Stimulated activated naive CD8-positive, alpha-beta T cell treated with anti-CD3 and anti-CD28 coated beads, Interleukin-15, amount 100 ng/mL, for 72 hours (primary cell): ENCODE results near the gene OSBPL3.
A peak's percentile ranks its signal among the peaks of the same experiment; 100 is the strongest.

Experiments used
- ATAC-seq: fragments of 150-1000 bp; cut with Tn5 transposase; 2 replicates; pipeline ENCODE4 v1.10.0; 2021; ENCODE audit warnings: mild to moderate bottlenecking, moderate library complexity
- DNase-seq, 2 donors: peaks; one replicate each; pipeline ENCODE4 v3.0.0; 2021 to 2022
- H3K27ac Mint-ChIP-seq, 2 donors: one replicate each; pipeline ENCODE4 v1.8.0; 2022; ENCODE audit warnings: mild to moderate bottlenecking in 2 of 2, mixed read lengths in 2 of 2, moderate library complexity in 2 of 2
- H3K27me3 Mint-ChIP-seq: one replicate; pipeline ENCODE4 v1.8.0; 2022; ENCODE audit warnings: mixed read lengths
- H3K4me1 Mint-ChIP-seq: one replicate; pipeline ENCODE4 v1.8.0; 2022; ENCODE audit warnings: mild to moderate bottlenecking, mixed read lengths
- H3K4me3 Mint-ChIP-seq, 2 donors: one replicate each; pipeline ENCODE4 v1.8.0; 2022; ENCODE audit warnings: mild to moderate bottlenecking in 2 of 2, mixed read lengths in 2 of 2, moderate library complexity in 1 of 2
- H3K9me3 Mint-ChIP-seq, 2 donors: one replicate each; pipeline ENCODE4 v1.8.0; 2022; ENCODE audit warnings: mixed read lengths in 2 of 2

The OSBPL3 gene

GRCh38 chr7:24834128-24834798, 145.7 kb downstream of the OSBPL3 start:
- H3K27ac Mint-ChIP-seq, result no peak overlapping the region
- no peaks in the 10 kb centered on the region for H3K9me3 Mint-ChIP-seq
- DNase-seq, result no peak
- no peak overlapping the region for H3K4me3 Mint-ChIP-seq
- ATAC-seq, result no peak
- peaks cover 61% of the 10 kb centered on the region for H3K4me1 Mint-ChIP-seq
- H3K27me3 Mint-ChIP-seq, result no peaks in the 10 kb centered on the region

- H3K4me1 Mint-ChIP-seq, result peaks cover 68% of the 10 kb centered on the region
- DNase-seq (no peak), ATAC-seq (no peak)
- no peak overlapping the region for H3K4me3 Mint-ChIP-seq
- H3K27me3 Mint-ChIP-seq, result no peaks in the 10 kb centered on the region
- no peaks in the 10 kb centered on the region for H3K9me3 Mint-ChIP-seq
- no peak overlapping the region for H3K27ac Mint-ChIP-seq
Observed at GRCh38 chr7:24833549-24833948, 146.4 kb downstream of the OSBPL3 start.

- Mint-ChIP-seq H3K4me3 (no peak overlapping the region), H3K27ac (no peak overlapping the region), H3K27me3 (no peaks in the 10 kb centered on the region), H3K4me1 (peaks cover 80% of the 10 kb centered on the region), H3K9me3 (no peaks in the 10 kb centered on the region)
- no peak for DNase-seq
- no peak for ATAC-seq
Observed at GRCh38 chr7:24831240-24831639, 148.7 kb downstream of the OSBPL3 start.

- DNase-seq (no peak), ATAC-seq (no peak)
- no peak overlapping the region for H3K4me3 Mint-ChIP-seq
- H3K4me1 Mint-ChIP-seq, result peaks cover 80% of the 10 kb centered on the region
- no peak overlapping the region for H3K27ac Mint-ChIP-seq
- H3K27me3 Mint-ChIP-seq, result no peaks in the 10 kb centered on the region
- H3K9me3 Mint-ChIP-seq, result no peaks in the 10 kb centered on the region
Observed at GRCh38 chr7:24830440-24831050, 149.4 kb downstream of the OSBPL3 start.

GRCh38 chr7:24829787-24830186, 150.2 kb downstream of the OSBPL3 start:
- peak; percentile 90 for ATAC-seq
- H3K27me3 Mint-ChIP-seq, result no peaks in the 10 kb centered on the region
- H3K27ac Mint-ChIP-seq, result no peak overlapping the region
- no peaks in the 10 kb centered on the region for H3K9me3 Mint-ChIP-seq
- peak; percentile 9 to 44 for DNase-seq
- peaks cover 85% of the 10 kb centered on the region for H3K4me1 Mint-ChIP-seq
- no peak overlapping the region for H3K4me3 Mint-ChIP-seq

GRCh38 chr7:24828891-24829661, 150.9 kb downstream of the OSBPL3 start:
- H3K4me1 Mint-ChIP-seq, result peaks cover 86% of the 10 kb centered on the region
- H3K4me3 Mint-ChIP-seq, result no peak overlapping the region
- H3K9me3 Mint-ChIP-seq, result no peaks in the 10 kb centered on the region
- DNase-seq (no peak), ATAC-seq (no peak)
- H3K27me3 Mint-ChIP-seq, result no peaks in the 10 kb centered on the region
- H3K27ac Mint-ChIP-seq, result no peak overlapping the region

- H3K27ac Mint-ChIP-seq, result no peak overlapping the region
- H3K4me3 Mint-ChIP-seq, result no peak overlapping the region
- no peak for DNase-seq
Observed at GRCh38 chr7:24827589-24827988, 152.4 kb downstream of the OSBPL3 start.

GRCh38 chr7:24827027-24827426, 153.0 kb downstream of the OSBPL3 start:
- Mint-ChIP-seq H3K4me3 (peak overlapping the region; percentile 55 to 77), H3K4me1 (peaks cover 76% of the 10 kb centered on the region), H3K27ac (peak overlapping the region in 1 of 2 donors; percentile 77), H3K27me3 (no peaks in the 10 kb centered on the region), H3K9me3 (no peaks in the 10 kb centered on the region)
- ATAC-seq (peak; percentile 78), DNase-seq (no peak)

More at GRCh38 chr7:24827589-24827988, 152.4 kb downstream of the OSBPL3 start:
- H3K4me1 Mint-ChIP-seq, result peaks cover 78% of the 10 kb centered on the region
- no peaks in the 10 kb centered on the region for H3K27me3 Mint-ChIP-seq
- ATAC-seq, result no peak
- H3K9me3 Mint-ChIP-seq, result no peaks in the 10 kb centered on the region

- Mint-ChIP-seq H3K27ac (peak overlapping the region in 1 of 2 donors; percentile 77), H3K9me3 (no peaks in the 10 kb centered on the region), H3K4me1 (peaks cover 76% of the 10 kb centered on the region), H3K4me3 (peak overlapping the region; percentile 55 to 77), H3K27me3 (no peaks in the 10 kb centered on the region)
- peak; percentile 77 for ATAC-seq
- DNase-seq, result peak; percentile 22 to 25
Observed at GRCh38 chr7:24826662-24827020, 153.3 kb downstream of the OSBPL3 start.

GRCh38 chr7:24825931-24826661, 153.9 kb downstream of the OSBPL3 start:
- Mint-ChIP-seq H3K27ac (peak overlapping the region in 1 of 2 donors; percentile 73), H3K27me3 (no peaks in the 10 kb centered on the region), H3K4me1 (peaks cover 76% of the 10 kb centered on the region), H3K9me3 (no peaks in the 10 kb centered on the region), H3K4me3 (peak overlapping the region; percentile 55 to 77)
- peak; percentile 5 for ATAC-seq
- DNase-seq, result peak in 1 of 2 donors; percentile 7

- no peak overlapping the region for H3K27ac Mint-ChIP-seq
- no peaks in the 10 kb centered on the region for H3K9me3 Mint-ChIP-seq
- ATAC-seq (no peak), DNase-seq (no peak)
- H3K27me3 Mint-ChIP-seq, result no peaks in the 10 kb centered on the region
- no peak overlapping the region for H3K4me3 Mint-ChIP-seq
- H3K4me1 Mint-ChIP-seq, result peaks cover 77% of the 10 kb centered on the region
Observed at GRCh38 chr7:24825381-24825794, 154.6 kb downstream of the OSBPL3 start.

- Mint-ChIP-seq H3K4me3 (no peak overlapping the region), H3K27ac (peak overlapping the region in 1 of 2 donors; percentile 79), H3K9me3 (no peaks in the 10 kb centered on the region), H3K4me1 (peaks cover 77% of the 10 kb centered on the region), H3K27me3 (no peaks in the 10 kb centered on the region)
- ATAC-seq (no peak), DNase-seq (no peak)
Observed at GRCh38 chr7:24824896-24825295, 155.1 kb downstream of the OSBPL3 start.

- peaks cover 75% of the 10 kb centered on the region for H3K4me1 Mint-ChIP-seq
- no peaks in the 10 kb centered on the region for H3K9me3 Mint-ChIP-seq
- H3K4me3 Mint-ChIP-seq, result no peak overlapping the region
- ATAC-seq (no peak), DNase-seq (no peak)
- no peak overlapping the region for H3K27ac Mint-ChIP-seq
- no peaks in the 10 kb centered on the region for H3K27me3 Mint-ChIP-seq
Observed at GRCh38 chr7:24824400-24824799, 155.6 kb downstream of the OSBPL3 start.

- Mint-ChIP-seq H3K27me3 (no peaks in the 10 kb centered on the region), H3K4me3 (peak overlapping the region; percentile 53 to 79), H3K4me1 (peaks cover 52% of the 10 kb centered on the region), H3K9me3 (no peaks in the 10 kb centered on the region), H3K27ac (peak overlapping the region; percentile 90 to 97)
- no peak for DNase-seq
- ATAC-seq, result no peak
Observed at GRCh38 chr7:24821754-24822054, 158.3 kb downstream of the OSBPL3 start.

- DNase-seq (peak; percentile 77 to 86), ATAC-seq (peak; percentile 96)
- H3K9me3 Mint-ChIP-seq, result no peaks in the 10 kb centered on the region
- H3K4me1 Mint-ChIP-seq, result peaks cover 47% of the 10 kb centered on the region
- no peaks in the 10 kb centered on the region for H3K27me3 Mint-ChIP-seq
- peak overlapping the region; percentile 53 to 79 for H3K4me3 Mint-ChIP-seq
- peak overlapping the region; percentile 90 to 97 for H3K27ac Mint-ChIP-seq
Observed at GRCh38 chr7:24821045-24821753, 158.8 kb downstream of the OSBPL3 start.
